ENCODE data around the gene FHIT.

DNA sequence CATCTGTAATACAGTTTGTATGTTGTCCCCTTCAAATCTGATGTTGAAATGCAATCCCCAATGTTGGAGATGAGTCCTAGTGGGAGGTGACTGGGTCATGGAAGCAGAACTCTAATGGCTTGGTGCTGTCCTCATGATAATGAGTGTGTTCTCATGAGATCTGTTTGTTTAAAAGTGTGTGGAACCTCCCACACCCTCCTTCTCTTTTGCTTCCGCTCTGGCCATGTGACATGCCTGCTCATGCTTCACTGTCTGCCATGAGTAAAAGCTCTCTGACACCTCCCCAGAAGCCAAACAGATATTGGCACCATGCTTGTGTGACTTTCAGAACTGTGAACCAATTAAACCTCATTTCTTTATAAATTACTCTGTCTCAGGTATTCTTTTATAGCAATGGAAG is 1407.4 kb downstream of the FHIT start:
- no peak for TF ChIP-seq POLR2A (IDR thresholded peaks at IDR 0.05; ENCODE audit: low read depth)
- TF ChIP-seq, protein P1, sequence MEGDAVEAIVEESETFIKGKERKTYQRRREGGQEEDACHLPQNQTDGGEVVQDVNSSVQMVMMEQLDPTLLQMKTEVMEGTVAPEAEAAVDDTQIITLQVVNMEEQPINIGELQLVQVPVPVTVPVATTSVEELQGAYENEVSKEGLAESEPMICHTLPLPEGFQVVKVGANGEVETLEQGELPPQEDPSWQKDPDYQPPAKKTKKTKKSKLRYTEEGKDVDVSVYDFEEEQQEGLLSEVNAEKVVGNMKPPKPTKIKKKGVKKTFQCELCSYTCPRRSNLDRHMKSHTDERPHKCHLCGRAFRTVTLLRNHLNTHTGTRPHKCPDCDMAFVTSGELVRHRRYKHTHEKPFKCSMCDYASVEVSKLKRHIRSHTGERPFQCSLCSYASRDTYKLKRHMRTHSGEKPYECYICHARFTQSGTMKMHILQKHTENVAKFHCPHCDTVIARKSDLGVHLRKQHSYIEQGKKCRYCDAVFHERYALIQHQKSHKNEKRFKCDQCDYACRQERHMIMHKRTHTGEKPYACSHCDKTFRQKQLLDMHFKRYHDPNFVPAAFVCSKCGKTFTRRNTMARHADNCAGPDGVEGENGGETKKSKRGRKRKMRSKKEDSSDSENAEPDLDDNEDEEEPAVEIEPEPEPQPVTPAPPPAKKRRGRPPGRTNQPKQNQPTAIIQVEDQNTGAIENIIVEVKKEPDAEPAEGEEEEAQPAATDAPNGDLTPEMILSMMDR (IDR thresholded peaks at IDR 0.05): no peak
- no peak for TF ChIP-seq POLR2AphosphoS5 (IDR thresholded peaks at IDR 0.05)
- TF ChIP-seq EP300 (IDR thresholded peaks at IDR 0.05): no peak

Measured in esophagus muscularis mucosa (tissue), 4 donors.